ENCODE measurements around the gene GNAO1.

Gene GNAO1

DNA sequence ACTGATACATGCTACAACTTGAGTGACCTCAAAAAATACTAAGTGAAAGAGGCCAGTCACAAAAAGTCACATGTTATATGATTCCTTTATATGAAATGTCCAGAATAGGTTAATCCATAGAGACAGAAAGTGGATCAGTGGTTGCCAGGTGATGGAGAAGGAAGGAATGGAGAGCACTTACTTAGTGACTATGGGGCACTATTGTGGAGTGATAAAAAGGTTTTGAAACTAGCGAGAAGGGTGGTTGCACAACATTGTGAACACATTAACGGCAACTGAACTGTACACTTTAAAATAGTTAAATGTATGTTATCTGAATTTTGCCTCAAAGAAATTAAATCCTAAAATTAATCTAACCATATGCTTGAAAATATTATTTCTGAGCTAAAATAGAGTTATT, 208.2 kb downstream of the GNAO1 start:
- no CpG with 5 or more reads among the region's 2 CpGs for WGBS, 2 donors (ENCODE audit: extremely low coverage in 2 of 2, insufficient read length in 2 of 2, insufficient replicate concordance in 1 of 2)
- no peak overlapping the region for H2BK12ac ChIP-seq (ENCODE audit: low read length)
- no peak overlapping the region for H4K8ac ChIP-seq (ENCODE audit: low read depth, low read length)
- H3K4me2 ChIP-seq (ENCODE audit: insufficient read depth, low read length, poor library complexity, severe bottlenecking): no peak overlapping the region
- H3K9me3 ChIP-seq (replicated peaks in 1 of 2; ENCODE audit: control insufficient read depth in 2 of 2, insufficient read depth in 1 of 2, low read depth in 1 of 2, low read length in 2 of 2): no peaks in the 10 kb centered on the region
- H3K27me3 ChIP-seq (ENCODE audit: control insufficient read depth in 3 of 3, insufficient read depth in 3 of 3, low read depth in 1 of 3, low read length in 3 of 3): no peaks in the 10 kb centered on the region
- H2AK5ac ChIP-seq (ENCODE audit: low read depth, low read length): no peak overlapping the region
- peaks cover 0 to 9% of the 10 kb centered on the region in 2 donors for H3K4me1 ChIP-seq (ENCODE audit: control insufficient read depth in 2 of 2, insufficient read depth in 1 of 2, low read depth in 1 of 2, low read length in 2 of 2)
- no peaks in the 10 kb centered on the region for H3K79me1 ChIP-seq (ENCODE audit: low read depth, low read length)
- H3K23ac ChIP-seq (ENCODE audit: low read depth, low read length, poor library complexity): no peak overlapping the region
- no peak overlapping the region for H4K91ac ChIP-seq (ENCODE audit: low read depth, low read length, poor library complexity)
- no peak overlapping the region for H3K18ac ChIP-seq (ENCODE audit: low read length)
- no peak overlapping the region for H2BK5ac ChIP-seq (ENCODE audit: low read length)
- H3K4me3 ChIP-seq (ENCODE audit: low read length in 2 of 2): no peak overlapping the region
- peaks cover 12 to 54% of the 10 kb centered on the region in 2 donors for H3K36me3 ChIP-seq (replicated peaks in 1 of 2; ENCODE audit: control insufficient read depth in 2 of 2, insufficient read depth in 2 of 2, low read length in 2 of 2)
- H2AFZ ChIP-seq (ENCODE audit: low read length): no peak overlapping the region
- no peak overlapping the region for H3K27ac ChIP-seq (replicated peaks; ENCODE audit: low read length)
- no peak overlapping the region for H2BK120ac ChIP-seq (ENCODE audit: low read depth, low read length)
- H3K4ac ChIP-seq (ENCODE audit: low read length): no peak overlapping the region
- no peak overlapping the region for H2BK15ac ChIP-seq (ENCODE audit: low read length)
- DNase-seq (ENCODE audit: low spot score): no peak
- H3K9ac ChIP-seq (ENCODE audit: low read depth, low read length, poor library complexity): no peak overlapping the region
- no peak overlapping the region for H3K14ac ChIP-seq (ENCODE audit: low read length)

DNA sequence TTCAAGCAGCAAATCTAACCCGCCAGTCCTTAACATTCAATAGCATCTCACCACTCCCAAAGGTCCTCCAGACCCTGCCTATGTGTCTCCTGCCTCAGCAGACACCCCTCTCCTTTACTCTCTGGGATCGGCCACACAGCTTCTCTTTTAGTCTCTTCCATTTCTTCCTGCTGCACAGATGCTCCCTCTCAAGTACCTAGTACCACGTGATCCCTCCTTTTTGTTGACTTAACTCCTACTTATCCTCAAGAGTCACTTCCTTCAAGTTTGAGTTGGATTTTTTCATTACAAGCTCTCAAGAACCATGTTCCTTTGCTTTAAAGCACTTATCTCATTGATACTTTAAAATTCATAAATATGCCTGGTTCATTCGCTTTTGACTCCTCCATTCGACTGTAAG, 209.2 kb downstream of the GNAO1 start:
- WGBS, 2 donors (ENCODE audit: extremely low coverage in 2 of 2, insufficient read length in 2 of 2, insufficient replicate concordance in 1 of 2): no CpG with 5 or more reads among the region's 5 CpGs
- Histone ChIP-seq H2AK5ac (ENCODE audit: low read depth, low read length) (no peak overlapping the region), H2BK12ac (ENCODE audit: low read length) (no peak overlapping the region), H4K8ac (ENCODE audit: low read depth, low read length) (no peak overlapping the region), H3K14ac (ENCODE audit: low read length) (no peak overlapping the region), H3K36me3 (replicated peaks in 1 of 2; ENCODE audit: control insufficient read depth in 2 of 2, insufficient read depth in 2 of 2, low read length in 2 of 2) (peaks cover 18 to 64% of the 10 kb centered on the region in 2 donors), H3K9me3 (replicated peaks in 1 of 2; ENCODE audit: control insufficient read depth in 2 of 2, insufficient read depth in 1 of 2, low read depth in 1 of 2, low read length in 2 of 2) (no peaks in the 10 kb centered on the region), H3K18ac (ENCODE audit: low read length) (no peak overlapping the region), H2AFZ (ENCODE audit: low read length) (no peak overlapping the region), H2BK5ac (ENCODE audit: low read length) (no peak overlapping the region), H3K27me3 (ENCODE audit: control insufficient read depth in 3 of 3, insufficient read depth in 3 of 3, low read depth in 1 of 3, low read length in 3 of 3) (no peaks in the 10 kb centered on the region), H3K79me1 (ENCODE audit: low read depth, low read length) (no peaks in the 10 kb centered on the region), H3K4me2 (ENCODE audit: insufficient read depth, low read length, poor library complexity, severe bottlenecking) (no peak overlapping the region), H2BK15ac (ENCODE audit: low read length) (no peak overlapping the region), H2BK120ac (ENCODE audit: low read depth, low read length) (no peak overlapping the region), H3K23ac (ENCODE audit: low read depth, low read length, poor library complexity) (no peak overlapping the region), H3K27ac (replicated peaks; ENCODE audit: low read length) (no peak overlapping the region), H3K4me1 (ENCODE audit: control insufficient read depth in 2 of 2, insufficient read depth in 1 of 2, low read depth in 1 of 2, low read length in 2 of 2) (peaks cover 0 to 9% of the 10 kb centered on the region in 2 donors), H3K4ac (ENCODE audit: low read length) (no peak overlapping the region), H3K4me3 (ENCODE audit: low read length in 2 of 2) (no peak overlapping the region), H3K9ac (ENCODE audit: low read depth, low read length, poor library complexity) (no peak overlapping the region), H4K91ac (ENCODE audit: low read depth, low read length, poor library complexity) (no peak overlapping the region)
- DNase-seq (ENCODE audit: low spot score): no peak

DNA sequence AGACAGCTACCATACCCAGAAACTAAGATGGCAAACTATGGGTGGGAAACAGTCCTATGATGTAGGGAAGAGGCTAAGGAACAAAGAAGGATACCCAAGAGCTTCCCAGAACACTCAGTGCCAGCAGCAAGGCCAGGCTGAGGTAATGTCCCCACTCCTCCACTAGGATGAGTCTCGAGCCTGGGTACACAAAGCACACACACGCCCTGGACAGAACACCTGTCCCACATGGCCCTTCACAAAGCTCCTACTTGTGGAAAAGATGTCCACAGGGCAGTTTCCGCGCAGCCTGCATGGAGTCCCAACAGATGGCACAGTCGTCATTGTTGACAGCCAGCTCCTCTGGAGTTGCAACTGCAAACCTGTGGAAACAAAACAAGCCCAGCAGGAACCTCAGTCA, 210.2 kb downstream of the GNAO1 start:
- Histone ChIP-seq H3K4me3 (ENCODE audit: low read length in 2 of 2) (peak overlapping the region in 1 of 2 donors; percentile 34), H4K91ac (ENCODE audit: low read depth, low read length, poor library complexity) (no peak overlapping the region), H3K4ac (ENCODE audit: low read length) (no peak overlapping the region), H3K27me3 (ENCODE audit: control insufficient read depth in 3 of 3, insufficient read depth in 3 of 3, low read depth in 1 of 3, low read length in 3 of 3) (no peaks in the 10 kb centered on the region), H2AFZ (ENCODE audit: low read length) (no peak overlapping the region), H4K8ac (ENCODE audit: low read depth, low read length) (no peak overlapping the region), H2BK5ac (ENCODE audit: low read length) (no peak overlapping the region), H2BK15ac (ENCODE audit: low read length) (no peak overlapping the region), H3K27ac (replicated peaks; ENCODE audit: low read length) (no peak overlapping the region), H3K9ac (ENCODE audit: low read depth, low read length, poor library complexity) (no peak overlapping the region), H3K9me3 (replicated peaks in 1 of 2; ENCODE audit: control insufficient read depth in 2 of 2, insufficient read depth in 1 of 2, low read depth in 1 of 2, low read length in 2 of 2) (no peaks in the 10 kb centered on the region), H3K18ac (ENCODE audit: low read length) (no peak overlapping the region), H3K23ac (ENCODE audit: low read depth, low read length, poor library complexity) (no peak overlapping the region), H2BK12ac (ENCODE audit: low read length) (no peak overlapping the region), H3K79me1 (ENCODE audit: low read depth, low read length) (no peaks in the 10 kb centered on the region), H3K14ac (ENCODE audit: low read length) (no peak overlapping the region), H3K4me1 (ENCODE audit: control insufficient read depth in 2 of 2, insufficient read depth in 1 of 2, low read depth in 1 of 2, low read length in 2 of 2) (peaks cover 0 to 9% of the 10 kb centered on the region in 2 donors), H3K36me3 (replicated peaks in 1 of 2; ENCODE audit: control insufficient read depth in 2 of 2, insufficient read depth in 2 of 2, low read length in 2 of 2) (peaks cover 18 to 67% of the 10 kb centered on the region in 2 donors), H2BK120ac (ENCODE audit: low read depth, low read length) (no peak overlapping the region), H2AK5ac (ENCODE audit: low read depth, low read length) (no peak overlapping the region), H3K4me2 (ENCODE audit: insufficient read depth, low read length, poor library complexity, severe bottlenecking) (no peak overlapping the region)
- WGBS, 2 donors (ENCODE audit: extremely low coverage in 2 of 2, insufficient read length in 2 of 2, insufficient replicate concordance in 1 of 2): no CpG with 5 or more reads among the region's 5 CpGs
- DNase-seq (ENCODE audit: low spot score): no peak

DNA sequence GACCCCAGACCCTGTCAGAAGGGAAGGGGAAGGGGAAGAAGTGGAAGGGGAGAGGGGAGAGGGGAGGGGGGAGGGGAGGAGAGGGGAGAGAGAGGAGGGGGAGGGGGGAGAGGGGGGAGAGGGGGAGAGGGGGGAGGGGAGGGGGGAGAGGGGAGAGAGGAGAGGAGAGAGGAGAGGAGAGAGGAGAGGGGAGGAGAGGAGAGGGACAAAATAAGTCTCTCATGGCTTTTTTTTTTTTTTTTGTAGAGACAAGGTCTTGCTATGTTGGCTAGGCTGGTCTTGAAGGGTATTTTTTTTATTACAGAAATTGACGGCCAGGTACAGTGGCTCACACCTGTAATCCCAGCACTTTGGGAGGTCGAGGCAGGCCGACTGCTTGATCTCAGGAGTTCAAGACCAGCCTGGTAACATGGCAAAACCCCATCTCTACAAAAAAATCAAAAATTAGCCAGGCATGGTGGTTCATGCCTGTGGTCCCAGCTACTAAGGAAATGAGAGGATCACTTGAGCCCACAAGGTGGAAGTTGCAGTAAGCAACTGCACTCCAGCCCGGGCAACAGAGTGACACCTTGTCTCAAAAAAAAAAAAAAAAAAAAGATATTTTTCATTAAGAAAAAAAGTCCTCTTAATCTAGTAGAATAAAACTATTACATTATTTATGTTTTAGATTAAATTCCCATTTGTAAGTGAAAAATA, 214.8 kb downstream of the GNAO1 start:
- Histone ChIP-seq H4K8ac (ENCODE audit: low read depth, low read length) (no peak overlapping the region), H3K23ac (ENCODE audit: low read depth, low read length, poor library complexity) (no peak overlapping the region), H3K27ac (replicated peaks; ENCODE audit: low read length) (no peak overlapping the region), H2AK5ac (ENCODE audit: low read depth, low read length) (no peak overlapping the region), H3K4me1 (ENCODE audit: control insufficient read depth in 2 of 2, insufficient read depth in 1 of 2, low read depth in 1 of 2, low read length in 2 of 2) (no peaks in the 10 kb centered on the region), H3K79me1 (ENCODE audit: low read depth, low read length) (no peaks in the 10 kb centered on the region), H2BK5ac (ENCODE audit: low read length) (no peak overlapping the region), H2AFZ (ENCODE audit: low read length) (no peak overlapping the region), H2BK15ac (ENCODE audit: low read length) (no peak overlapping the region), H3K4me2 (ENCODE audit: insufficient read depth, low read length, poor library complexity, severe bottlenecking) (no peak overlapping the region), H4K91ac (ENCODE audit: low read depth, low read length, poor library complexity) (no peak overlapping the region), H3K4me3 (ENCODE audit: low read length in 2 of 2) (no peak overlapping the region), H3K18ac (ENCODE audit: low read length) (no peak overlapping the region), H3K9ac (ENCODE audit: low read depth, low read length, poor library complexity) (no peak overlapping the region), H2BK12ac (ENCODE audit: low read length) (no peak overlapping the region), H3K4ac (ENCODE audit: low read length) (no peak overlapping the region), H2BK120ac (ENCODE audit: low read depth, low read length) (no peak overlapping the region), H3K27me3 (ENCODE audit: control insufficient read depth in 3 of 3, insufficient read depth in 3 of 3, low read depth in 1 of 3, low read length in 3 of 3) (no peaks in the 10 kb centered on the region), H3K36me3 (replicated peaks in 1 of 2; ENCODE audit: control insufficient read depth in 2 of 2, insufficient read depth in 2 of 2, low read length in 2 of 2) (peaks cover 26 to 81% of the 10 kb centered on the region in 2 donors), H3K9me3 (replicated peaks in 1 of 2; ENCODE audit: control insufficient read depth in 2 of 2, insufficient read depth in 1 of 2, low read depth in 1 of 2, low read length in 2 of 2) (no peaks in the 10 kb centered on the region), H3K14ac (ENCODE audit: low read length) (no peak overlapping the region)
- WGBS, 2 donors (ENCODE audit: extremely low coverage in 2 of 2, insufficient read length in 2 of 2, insufficient replicate concordance in 1 of 2): no CpG with 5 or more reads among the region's 4 CpGs
- DNase-seq (ENCODE audit: low spot score): no peak
